ENCODE results near the gene PDIA6.

DNA sequence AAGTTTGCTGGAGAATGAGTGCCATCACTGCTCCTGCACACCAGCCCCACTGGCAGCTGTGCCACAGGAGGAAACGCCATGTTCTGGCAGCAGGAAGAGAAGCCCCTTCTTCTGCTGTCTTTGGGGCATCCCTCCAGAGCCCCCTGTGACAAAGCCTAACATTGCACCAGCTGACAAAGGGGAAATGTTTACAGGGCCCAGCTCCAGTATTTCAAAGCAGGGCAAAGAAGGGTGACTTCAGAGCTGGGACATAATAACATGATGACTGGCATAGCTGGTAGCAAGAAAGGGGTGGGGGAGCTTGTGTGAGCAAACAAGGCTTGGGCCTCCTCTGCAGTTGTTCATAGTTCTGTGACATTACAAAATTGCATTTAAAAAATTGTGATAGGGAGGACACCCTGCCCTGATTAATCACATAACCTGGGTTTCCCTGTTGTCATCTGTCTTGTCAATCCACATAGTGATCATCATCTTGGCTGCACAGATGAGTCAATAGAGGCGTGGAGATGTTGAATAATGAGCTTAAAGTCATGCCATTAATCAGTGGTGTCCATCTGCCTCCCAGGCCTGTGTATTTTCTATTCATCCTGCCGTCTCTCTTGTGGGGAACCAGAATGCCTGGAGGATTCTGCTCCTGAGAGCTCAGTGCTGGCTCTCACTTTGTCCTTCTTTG is 29.1 kb upstream of the PDIA6 start:
- TF ChIP-seq, protein P1, sequence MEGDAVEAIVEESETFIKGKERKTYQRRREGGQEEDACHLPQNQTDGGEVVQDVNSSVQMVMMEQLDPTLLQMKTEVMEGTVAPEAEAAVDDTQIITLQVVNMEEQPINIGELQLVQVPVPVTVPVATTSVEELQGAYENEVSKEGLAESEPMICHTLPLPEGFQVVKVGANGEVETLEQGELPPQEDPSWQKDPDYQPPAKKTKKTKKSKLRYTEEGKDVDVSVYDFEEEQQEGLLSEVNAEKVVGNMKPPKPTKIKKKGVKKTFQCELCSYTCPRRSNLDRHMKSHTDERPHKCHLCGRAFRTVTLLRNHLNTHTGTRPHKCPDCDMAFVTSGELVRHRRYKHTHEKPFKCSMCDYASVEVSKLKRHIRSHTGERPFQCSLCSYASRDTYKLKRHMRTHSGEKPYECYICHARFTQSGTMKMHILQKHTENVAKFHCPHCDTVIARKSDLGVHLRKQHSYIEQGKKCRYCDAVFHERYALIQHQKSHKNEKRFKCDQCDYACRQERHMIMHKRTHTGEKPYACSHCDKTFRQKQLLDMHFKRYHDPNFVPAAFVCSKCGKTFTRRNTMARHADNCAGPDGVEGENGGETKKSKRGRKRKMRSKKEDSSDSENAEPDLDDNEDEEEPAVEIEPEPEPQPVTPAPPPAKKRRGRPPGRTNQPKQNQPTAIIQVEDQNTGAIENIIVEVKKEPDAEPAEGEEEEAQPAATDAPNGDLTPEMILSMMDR (IDR thresholded peaks at IDR 0.05; ENCODE audit: insufficient read depth, low read length, poor library complexity, severe bottlenecking): no peak
- TF ChIP-seq EZH2phosphoT487 (conservative IDR thresholded peaks at IDR 0.05; ENCODE audit: low read length): no peak
